HepG2 (cell line): ENCODE data around the gene C16orf54. TPM values are rescaled to one million over a fixed set of nuclear protein-coding genes. Genes with fewer than 3 reads are reported as not detected.

Source experiments
- NFE2L1 ChIP-seq: sonication (generic); formaldehyde crosslinking; IDR thresholded peaks from 2 replicates; pipeline ENCODE4 v1.4.0; 2020; ENCODE audit warnings: missing genetic modification reagents, mild to moderate bottlenecking, borderline replicate concordance
- PHF21A ChIP-seq: sonication (generic); formaldehyde crosslinking; IDR thresholded peaks from 2 replicates; pipeline ENCODE4 v1.5.0; 2020; ENCODE audit warnings: mild to moderate bottlenecking, missing genetic modification reagents
- SKI ChIP-seq: fragments of 450-650 bp; IDR thresholded peaks from one replicate; pipeline ENCODE4 v1.6.1; 2018; ENCODE audit warnings: mild to moderate bottlenecking; ENCODE audit not compliant: partially characterized antibody
- SYNCRIP ChIP-seq: fragments of 200-400 bp; formaldehyde crosslinking; IDR thresholded peaks from 2 replicates; pipeline ENCODE4 v1.6.1; 2018; ENCODE audit warnings: mild to moderate bottlenecking, low read depth, low read length; ENCODE audit not compliant: insufficient read depth
- WIZ ChIP-seq: sonication (generic); formaldehyde crosslinking; IDR thresholded peaks from 2 replicates; pipeline ENCODE4 v1.5.1; 2020; ENCODE audit warnings: mild to moderate bottlenecking, missing genetic modification reagents
- polyA plus RNA-seq, 8 experiments: library from polyadenylated mRNA; depleted of rRNA in 3 of 8; stranded (reverse) in 7 of 8; unstranded in 1 of 8; fragments of >200 nt; fragmentation: Illumina TruSeq in 4 of 8; extraction: Trizol in 4 of 8; gene quantifications; 2 replicates each; pipeline versions ENCODE4 v1.2.1 to v1.2.3, GENCODE V29; 2011 to 2016; ENCODE audit warnings: low read depth in 4 of 8, missing spikeins in 1 of 8, mixed read lengths in 1 of 8; ENCODE audit not compliant: insufficient read depth in 1 of 8
- total RNA-seq, 5 experiments: library from RNA; depleted of rRNA; stranded (reverse); fragments of >200 nt; fragmentation: Illumina TruSeq; extraction: Trizol; gene quantifications; 2 replicates each; pipeline ENCODE4 v1.2.3, GENCODE V29; 2016; ENCODE audit warnings: low read depth in 1 of 5
- TF ChIP-seq, protein P1 (sequence below): sonication (generic); formaldehyde crosslinking; IDR thresholded peaks from 2 replicates; pipeline ENCODE4 v1.4.0; 2020; ENCODE audit warnings: mild to moderate bottlenecking, missing genetic modification reagents
- TF ChIP-seq, protein P2 (sequence below): sonication (generic); formaldehyde crosslinking; IDR thresholded peaks from one replicate; pipeline ENCODE4 v1.5.1; 2020; ENCODE audit warnings: mild to moderate bottlenecking, missing genetic modification reagents; ENCODE audit errors: not compliant biosample characterization
- TF ChIP-seq, protein P3 (sequence below): sonication (generic); formaldehyde crosslinking; IDR thresholded peaks from 2 replicates; pipeline ENCODE4 v1.4.0; 2020; ENCODE audit warnings: missing genetic modification reagents, borderline replicate concordance
- TF ChIP-seq, protein P4 (sequence below): fragments of 450-650 bp; IDR thresholded peaks from 2 replicates; pipeline ENCODE4 v1.6.1; 2016

C16orf54 gene
- total and polyA plus RNA-seq, 2 of the 13 experiments (the other 11 are each of a cell fraction or from before 2014, with no cell fraction given): not detected

DNA sequence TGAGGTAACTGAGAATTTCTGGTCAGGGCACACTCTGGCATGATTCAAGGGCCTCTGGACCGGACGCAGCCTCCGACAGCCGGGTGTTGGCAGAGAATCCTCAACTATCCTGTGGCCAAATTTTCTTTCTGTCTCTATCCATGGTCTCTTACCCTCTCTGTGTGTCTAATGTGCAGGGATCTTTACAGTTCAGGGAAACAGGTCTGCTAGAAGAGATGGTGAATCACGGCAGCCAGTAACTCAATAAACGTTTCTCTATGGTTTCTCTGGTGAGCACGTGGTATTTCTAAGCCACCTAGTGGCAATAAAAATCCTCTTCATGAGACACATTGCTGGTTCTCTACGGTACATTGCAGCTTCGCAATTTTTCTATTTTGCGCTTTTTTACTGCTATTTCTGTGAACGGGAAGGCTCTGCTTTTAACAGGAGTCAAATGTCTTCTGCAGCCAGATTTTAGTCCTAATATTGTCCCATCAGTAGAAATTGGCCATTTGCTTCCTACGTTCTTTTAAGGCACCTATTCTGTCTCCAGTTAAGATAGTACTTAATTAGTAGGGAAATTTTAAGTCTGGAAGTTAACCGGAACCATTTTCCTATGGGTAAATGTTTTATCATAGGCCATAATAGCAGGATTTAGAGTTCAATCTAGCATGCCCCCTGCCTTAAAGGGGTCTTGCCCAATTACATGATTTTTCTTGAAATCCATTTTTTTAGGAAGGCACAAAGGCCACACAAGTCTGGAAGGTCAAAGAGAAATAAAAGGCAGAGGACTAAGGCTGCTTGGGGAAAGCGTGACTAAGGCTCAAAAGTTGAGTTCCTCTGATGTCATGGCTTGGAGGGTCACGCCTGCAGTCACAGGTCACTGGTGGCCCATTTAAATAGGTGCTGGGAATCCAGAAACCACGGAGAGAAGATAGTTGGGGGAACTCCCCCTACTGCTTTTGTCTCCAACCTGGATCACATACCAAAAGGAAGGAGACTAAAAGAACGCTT lies 35.3 kb downstream of the C16orf54 start (continued):
- TF ChIP-seq, protein P1, sequence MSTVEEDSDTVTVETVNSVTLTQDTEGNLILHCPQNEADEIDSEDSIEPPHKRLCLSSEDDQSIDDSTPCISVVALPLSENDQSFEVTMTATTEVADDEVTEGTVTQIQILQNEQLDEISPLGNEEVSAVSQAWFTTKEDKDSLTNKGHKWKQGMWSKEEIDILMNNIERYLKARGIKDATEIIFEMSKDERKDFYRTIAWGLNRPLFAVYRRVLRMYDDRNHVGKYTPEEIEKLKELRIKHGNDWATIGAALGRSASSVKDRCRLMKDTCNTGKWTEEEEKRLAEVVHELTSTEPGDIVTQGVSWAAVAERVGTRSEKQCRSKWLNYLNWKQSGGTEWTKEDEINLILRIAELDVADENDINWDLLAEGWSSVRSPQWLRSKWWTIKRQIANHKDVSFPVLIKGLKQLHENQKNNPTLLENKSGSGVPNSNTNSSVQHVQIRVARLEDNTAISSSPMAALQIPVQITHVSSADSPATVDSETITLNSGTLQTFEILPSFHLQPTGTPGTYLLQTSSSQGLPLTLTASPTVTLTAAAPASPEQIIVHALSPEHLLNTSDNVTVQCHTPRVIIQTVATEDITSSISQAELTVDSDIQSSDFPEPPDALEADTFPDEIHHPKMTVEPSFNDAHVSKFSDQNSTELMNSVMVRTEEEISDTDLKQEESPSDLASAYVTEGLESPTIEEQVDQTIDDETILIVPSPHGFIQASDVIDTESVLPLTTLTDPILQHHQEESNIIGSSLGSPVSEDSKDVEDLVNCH (CRISPR knock-in tag): no peak
- TF ChIP-seq, protein P2, sequence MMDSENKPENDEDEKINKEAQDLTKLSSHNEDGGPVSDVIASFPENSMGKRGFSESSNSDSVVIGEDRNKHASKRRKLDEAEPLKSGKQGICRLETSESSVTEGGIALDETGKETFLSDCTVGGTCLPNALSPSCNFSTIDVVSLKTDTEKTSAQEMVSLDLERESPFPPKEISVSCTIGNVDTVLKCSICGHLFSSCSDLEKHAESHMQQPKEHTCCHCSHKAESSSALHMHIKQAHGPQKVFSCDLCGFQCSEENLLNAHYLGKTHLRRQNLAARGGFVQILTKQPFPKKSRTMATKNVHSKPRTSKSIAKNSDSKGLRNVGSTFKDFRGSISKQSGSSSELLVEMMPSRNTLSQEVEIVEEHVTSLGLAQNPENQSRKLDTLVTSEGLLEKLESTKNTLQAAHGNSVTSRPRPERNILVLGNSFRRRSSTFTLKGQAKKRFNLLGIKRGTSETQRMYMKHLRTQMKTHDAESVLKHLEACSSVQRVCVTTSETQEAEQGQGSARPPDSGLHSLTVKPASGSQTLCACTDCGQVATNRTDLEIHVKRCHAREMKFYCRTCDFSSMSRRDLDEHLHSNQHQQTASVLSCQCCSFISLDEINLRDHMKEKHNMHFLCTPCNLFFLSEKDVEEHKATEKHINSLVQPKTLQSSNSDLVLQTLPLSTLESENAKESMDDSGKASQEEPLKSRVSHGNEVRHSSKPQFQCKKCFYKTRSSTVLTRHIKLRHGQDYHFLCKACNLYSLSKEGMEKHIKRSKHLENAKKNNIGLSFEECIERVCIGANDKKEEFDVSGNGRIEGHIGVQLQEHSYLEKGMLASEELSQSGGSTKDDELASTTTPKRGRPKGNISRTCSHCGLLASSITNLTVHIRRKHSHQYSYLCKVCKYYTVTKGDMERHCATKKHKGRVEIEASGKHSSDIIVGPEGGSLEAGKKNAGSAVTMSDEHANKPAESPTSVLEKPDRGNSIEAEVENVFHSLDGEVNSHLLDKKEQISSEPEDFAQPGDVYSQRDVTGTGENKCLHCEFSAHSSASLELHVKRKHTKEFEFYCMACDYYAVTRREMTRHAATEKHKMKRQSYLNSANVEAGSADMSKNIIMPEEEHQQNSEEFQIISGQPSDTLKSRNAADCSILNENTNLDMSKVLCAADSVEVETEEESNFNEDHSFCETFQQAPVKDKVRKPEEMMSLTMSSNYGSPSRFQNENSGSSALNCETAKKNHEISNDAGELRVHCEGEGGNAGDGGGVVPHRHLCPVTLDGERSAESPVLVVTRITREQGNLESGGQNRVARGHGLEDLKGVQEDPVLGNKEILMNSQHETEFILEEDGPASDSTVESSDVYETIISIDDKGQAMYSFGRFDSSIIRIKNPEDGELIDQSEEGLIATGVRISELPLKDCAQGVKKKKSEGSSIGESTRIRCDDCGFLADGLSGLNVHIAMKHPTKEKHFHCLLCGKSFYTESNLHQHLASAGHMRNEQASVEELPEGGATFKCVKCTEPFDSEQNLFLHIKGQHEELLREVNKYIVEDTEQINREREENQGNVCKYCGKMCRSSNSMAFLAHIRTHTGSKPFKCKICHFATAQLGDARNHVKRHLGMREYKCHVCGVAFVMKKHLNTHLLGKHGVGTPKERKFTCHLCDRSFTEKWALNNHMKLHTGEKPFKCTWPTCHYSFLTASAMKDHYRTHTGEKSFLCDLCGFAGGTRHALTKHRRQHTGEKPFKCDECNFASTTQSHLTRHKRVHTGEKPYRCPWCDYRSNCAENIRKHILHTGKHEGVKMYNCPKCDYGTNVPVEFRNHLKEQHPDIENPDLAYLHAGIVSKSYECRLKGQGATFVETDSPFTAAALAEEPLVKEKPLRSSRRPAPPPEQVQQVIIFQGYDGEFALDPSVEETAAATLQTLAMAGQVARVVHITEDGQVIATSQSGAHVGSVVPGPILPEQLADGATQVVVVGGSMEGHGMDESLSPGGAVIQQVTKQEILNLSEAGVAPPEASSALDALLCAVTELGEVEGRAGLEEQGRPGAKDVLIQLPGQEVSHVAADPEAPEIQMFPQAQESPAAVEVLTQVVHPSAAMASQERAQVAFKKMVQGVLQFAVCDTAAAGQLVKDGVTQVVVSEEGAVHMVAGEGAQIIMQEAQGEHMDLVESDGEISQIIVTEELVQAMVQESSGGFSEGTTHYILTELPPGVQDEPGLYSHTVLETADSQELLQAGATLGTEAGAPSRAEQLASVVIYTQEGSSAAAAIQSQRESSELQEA (CRISPR knock-in tag): no peak
- TF ChIP-seq PHF21A (peak; percentile 53; the same call in 1 of the 2 replicates), SKI (no peak), WIZ (CRISPR knock-in tag) (no peak), SYNCRIP (no peak), NFE2L1 (CRISPR knock-in tag) (no peak)
- TF ChIP-seq, protein P3, sequence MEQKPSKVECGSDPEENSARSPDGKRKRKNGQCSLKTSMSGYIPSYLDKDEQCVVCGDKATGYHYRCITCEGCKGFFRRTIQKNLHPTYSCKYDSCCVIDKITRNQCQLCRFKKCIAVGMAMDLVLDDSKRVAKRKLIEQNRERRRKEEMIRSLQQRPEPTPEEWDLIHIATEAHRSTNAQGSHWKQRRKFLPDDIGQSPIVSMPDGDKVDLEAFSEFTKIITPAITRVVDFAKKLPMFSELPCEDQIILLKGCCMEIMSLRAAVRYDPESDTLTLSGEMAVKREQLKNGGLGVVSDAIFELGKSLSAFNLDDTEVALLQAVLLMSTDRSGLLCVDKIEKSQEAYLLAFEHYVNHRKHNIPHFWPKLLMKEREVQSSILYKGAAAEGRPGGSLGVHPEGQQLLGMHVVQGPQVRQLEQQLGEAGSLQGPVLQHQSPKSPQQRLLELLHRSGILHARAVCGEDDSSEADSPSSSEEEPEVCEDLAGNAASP (CRISPR knock-in tag): no peak
- TF ChIP-seq, protein P4, sequence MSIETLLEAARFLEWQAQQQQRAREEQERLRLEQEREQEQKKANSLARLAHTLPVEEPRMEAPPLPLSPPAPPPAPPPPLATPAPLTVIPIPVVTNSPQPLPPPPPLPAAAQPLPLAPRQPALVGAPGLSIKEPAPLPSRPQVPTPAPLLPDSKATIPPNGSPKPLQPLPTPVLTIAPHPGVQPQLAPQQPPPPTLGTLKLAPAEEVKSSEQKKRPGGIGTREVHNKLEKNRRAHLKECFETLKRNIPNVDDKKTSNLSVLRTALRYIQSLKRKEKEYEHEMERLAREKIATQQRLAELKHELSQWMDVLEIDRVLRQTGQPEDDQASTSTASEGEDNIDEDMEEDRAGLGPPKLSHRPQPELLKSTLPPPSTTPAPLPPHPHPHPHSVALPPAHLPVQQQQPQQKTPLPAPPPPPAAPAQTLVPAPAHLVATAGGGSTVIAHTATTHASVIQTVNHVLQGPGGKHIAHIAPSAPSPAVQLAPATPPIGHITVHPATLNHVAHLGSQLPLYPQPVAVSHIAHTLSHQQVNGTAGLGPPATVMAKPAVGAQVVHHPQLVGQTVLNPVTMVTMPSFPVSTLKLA: peak; percentile 78
